Mammary epithelial cell (primary cell): ENCODE data around the gene TROAP.

Experiments
- EZH2 ChIP-seq: IDR thresholded peaks from 2 replicates; pipeline ENCODE4 v1.6.1; 2012; ENCODE audit warnings: low read length, inconsistent platforms, borderline replicate concordance
- TF ChIP-seq, protein P1 (sequence below), 2 donors: IDR thresholded peaks in 1 of 2; conservative IDR thresholded peaks in 1 of 2; 2 replicates each; pipeline ENCODE4 v1.5.1; 2011 to 2012; ENCODE audit warnings: inconsistent platforms in 2 of 2, low read length in 2 of 2, mild to moderate bottlenecking in 2 of 2, control low read depth in 1 of 2, low read depth in 1 of 2; ENCODE audit not compliant: insufficient read depth in 1 of 2; ENCODE audit errors: extremely low read depth in 1 of 2

DNA sequence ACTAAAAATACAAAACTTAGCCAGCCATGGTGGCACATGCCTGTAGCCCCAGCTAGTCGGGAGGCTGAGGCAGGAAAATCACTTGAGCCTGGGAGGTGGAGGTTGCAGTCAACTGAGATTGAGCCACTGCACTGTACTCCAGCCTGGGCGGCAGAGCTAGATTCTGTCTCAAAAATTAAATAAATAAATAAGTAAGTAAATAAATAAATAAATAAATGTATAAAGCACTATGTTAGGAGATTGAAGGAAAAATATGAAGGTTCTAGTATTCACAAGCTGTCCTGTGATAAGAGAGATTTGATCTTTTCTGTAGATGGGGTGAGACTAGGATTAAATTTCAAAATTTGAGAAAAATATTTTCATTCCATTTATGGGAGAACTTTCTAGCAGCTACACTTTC is 29.3 kb downstream of the TROAP start:
- TF ChIP-seq, protein P1, sequence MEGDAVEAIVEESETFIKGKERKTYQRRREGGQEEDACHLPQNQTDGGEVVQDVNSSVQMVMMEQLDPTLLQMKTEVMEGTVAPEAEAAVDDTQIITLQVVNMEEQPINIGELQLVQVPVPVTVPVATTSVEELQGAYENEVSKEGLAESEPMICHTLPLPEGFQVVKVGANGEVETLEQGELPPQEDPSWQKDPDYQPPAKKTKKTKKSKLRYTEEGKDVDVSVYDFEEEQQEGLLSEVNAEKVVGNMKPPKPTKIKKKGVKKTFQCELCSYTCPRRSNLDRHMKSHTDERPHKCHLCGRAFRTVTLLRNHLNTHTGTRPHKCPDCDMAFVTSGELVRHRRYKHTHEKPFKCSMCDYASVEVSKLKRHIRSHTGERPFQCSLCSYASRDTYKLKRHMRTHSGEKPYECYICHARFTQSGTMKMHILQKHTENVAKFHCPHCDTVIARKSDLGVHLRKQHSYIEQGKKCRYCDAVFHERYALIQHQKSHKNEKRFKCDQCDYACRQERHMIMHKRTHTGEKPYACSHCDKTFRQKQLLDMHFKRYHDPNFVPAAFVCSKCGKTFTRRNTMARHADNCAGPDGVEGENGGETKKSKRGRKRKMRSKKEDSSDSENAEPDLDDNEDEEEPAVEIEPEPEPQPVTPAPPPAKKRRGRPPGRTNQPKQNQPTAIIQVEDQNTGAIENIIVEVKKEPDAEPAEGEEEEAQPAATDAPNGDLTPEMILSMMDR (conservative IDR thresholded peaks at IDR 0.05 in 1 of 2, IDR thresholded peaks at IDR 0.05 in 1 of 2; ENCODE audit: extremely low read depth in 1 of 2, insufficient read depth in 1 of 2, low read depth in 1 of 2, low read length in 2 of 2): no peak
- no peak for TF ChIP-seq EZH2
